GM12873 (cell line): ENCODE data around the gene ANXA6.

Experiments used
- CTCF ChIP-seq: IDR thresholded peaks from 2 replicates; pipeline ENCODE4 v1.5.1; 2012; ENCODE audit warnings: low read depth, mild to moderate bottlenecking, moderate library complexity, low read length, control low read depth; ENCODE audit not compliant: insufficient read depth; ENCODE audit errors: missing control alignments

The ANXA6 gene

GRCh38 chr5:151178777-151179488 is 21.4 kb upstream of the ANXA6 start:
- TF ChIP-seq CTCF, result no peak

DNA sequence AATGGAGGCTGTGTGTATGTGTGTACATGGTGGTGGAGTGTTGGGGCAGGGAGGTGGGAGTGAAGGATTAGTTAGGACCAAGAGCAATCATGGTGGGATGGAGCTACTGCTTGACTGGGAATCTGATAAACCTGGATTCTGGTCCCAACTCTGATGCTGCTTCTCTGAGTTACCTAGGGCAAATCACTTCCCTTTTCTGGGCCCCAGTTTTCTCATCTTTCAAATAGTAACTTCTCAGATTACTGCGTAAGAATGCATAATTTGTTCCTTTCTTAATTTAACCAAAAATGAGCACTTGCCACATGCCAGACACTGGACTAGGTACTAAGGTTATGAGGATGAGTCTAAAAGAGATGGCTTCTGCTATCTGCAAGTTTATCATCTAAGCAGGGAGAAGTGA is 20.8 kb upstream of the ANXA6 start:
- TF ChIP-seq CTCF, result no peak

- no peak for TF ChIP-seq CTCF
These were observed 17.1 kb upstream of the ANXA6 start for GRCh38 chr5:151174612-151175101.

GRCh38 chr5:151173711-151174611 is 16.4 kb upstream of the ANXA6 start:
- TF ChIP-seq CTCF, result no peak

GRCh38 chr5:151171529-151171928 is 13.9 kb upstream of the ANXA6 start:
- no peak for TF ChIP-seq CTCF

DNA sequence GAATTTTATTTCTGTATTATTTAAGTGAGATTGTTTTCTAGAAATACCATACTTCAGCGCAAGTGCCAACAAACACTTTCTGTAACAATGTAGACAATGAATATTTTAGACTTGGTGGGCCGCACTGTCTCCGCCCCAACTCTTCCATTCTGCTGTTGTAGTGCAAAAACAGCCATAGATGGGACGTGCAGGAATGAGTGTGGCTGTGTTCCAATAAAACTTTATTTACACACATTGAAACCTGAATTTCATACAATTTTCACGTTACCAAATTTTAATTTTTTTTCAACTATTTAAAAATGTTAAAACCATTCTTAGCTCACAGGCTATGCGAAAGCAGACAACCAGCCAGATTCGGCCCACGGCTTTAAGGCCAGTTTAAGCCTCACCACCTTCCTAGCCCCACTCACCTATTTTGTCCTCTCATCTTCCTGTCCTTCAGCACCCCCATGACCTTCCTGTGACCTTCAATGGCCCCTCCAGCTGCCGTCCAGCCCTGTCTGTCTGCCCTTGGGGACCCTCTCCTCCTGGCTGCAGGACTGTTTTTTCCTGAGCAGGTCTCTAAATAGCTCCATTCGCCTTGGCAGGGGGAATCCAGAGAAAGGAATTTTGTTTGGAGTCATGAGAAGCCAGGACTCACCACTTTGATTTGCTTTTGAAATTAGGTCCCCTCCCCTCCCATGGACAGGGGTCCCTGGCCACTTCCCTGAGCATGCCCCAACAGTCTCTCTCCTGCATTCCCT is 11.2 kb upstream of the ANXA6 start:
- TF ChIP-seq CTCF, result no peak
